Erythroblast (primary cell): Measurements from ENCODE around the gene PADI3.

ENCODE experiments used
- GATA1 ChIP-seq: IDR thresholded peaks from 2 replicates; pipeline ENCODE4 v1.6.1; 2011; ENCODE audit warnings: low read depth, mild to moderate bottlenecking, control low read depth, low read length, moderate library complexity
- POLR2A ChIP-seq: IDR thresholded peaks from 2 replicates; pipeline ENCODE4 v1.6.1; 2011; ENCODE audit warnings: mild to moderate bottlenecking, low read length

DNA sequence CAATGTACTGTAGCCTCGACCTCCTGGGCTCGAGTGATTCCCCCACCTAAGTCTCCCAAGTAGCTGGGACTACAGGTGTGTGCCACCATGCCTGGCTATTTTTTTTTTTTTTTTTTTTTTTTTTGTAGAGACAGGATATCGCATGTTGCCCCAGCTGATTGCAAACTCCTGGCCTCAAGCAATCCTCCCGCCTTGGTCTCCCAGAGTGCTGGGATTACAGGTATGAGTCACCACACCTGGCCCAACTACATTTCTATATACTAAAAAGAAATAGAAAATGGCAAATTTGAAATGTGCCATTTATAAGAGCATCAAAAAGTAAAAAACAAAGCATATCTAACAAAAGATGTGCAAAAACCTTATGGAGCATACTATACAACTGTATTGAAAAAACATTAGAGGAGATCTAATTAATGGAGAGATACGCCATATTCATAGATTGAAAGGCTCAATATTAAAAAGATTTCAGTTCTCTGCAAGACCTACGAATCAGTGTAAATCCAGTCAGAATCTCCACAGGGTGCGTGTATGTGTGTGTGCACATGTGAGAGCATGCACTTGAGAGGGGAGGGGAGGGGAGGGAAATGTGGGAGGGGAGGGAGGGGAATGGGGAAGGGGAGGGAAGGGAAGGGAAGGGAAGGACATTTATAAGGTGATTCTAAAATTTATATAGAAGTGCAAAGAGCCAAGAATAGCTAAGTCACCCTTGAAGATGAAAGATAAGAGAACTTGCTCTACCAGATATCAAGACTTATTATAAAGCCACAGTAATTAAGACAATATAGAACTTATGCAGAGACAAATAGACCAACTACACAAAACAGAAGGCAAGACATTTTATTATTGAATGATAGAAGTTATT lies 43.6 kb downstream of the PADI3 start:
- no peak for TF ChIP-seq POLR2A
- no peak for TF ChIP-seq GATA1
